ENCODE results near the gene DBH.

DBH gene

DNA sequence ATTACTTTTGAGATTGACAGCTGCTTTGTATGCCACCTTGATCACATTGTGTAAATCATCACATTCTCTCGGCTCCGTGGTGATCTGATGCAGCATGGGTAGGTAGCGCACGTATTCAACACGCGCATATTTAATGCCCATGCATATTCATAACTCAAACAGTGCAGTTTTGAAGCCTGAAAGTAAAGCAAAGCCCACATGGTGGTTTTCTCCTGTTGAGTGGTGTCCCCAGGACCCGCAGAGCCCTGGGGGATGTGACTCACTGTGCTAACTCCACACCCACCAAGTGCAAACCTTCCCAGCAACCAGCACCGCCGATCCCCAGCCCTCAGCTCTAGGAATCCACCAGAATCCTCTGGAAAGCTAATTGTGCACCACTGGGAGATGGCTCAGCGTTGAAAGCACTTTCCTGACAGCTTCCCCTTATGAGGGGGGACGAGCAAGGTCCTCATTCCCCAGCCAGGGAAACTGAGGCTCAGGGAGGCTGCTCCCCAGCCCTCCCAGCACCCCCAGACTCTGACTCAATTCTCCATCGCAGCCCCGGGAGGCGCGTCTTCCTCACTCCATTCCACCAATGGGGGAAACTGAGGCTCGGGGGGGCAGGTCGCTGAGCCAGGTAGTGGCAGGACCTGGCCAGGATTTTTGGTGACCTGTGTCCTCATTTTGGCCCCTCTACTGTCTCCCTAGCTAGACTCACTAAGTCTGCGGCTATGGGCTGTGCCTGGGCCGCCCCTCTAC, 55.6 kb downstream of the DBH start:
- no peak for TF ChIP-seq EZH2phosphoT487 (IDR thresholded peaks at IDR 0.05; ENCODE audit: low read length)
- no peak for TF ChIP-seq EZH2 (optimal IDR thresholded peaks at IDR 0.05; ENCODE audit: low read depth, low read length)
- TF ChIP-seq CTCF (IDR thresholded peaks at IDR 0.05; ENCODE audit: low read length), result no peak
- DNase-seq, result no peak

DNA sequence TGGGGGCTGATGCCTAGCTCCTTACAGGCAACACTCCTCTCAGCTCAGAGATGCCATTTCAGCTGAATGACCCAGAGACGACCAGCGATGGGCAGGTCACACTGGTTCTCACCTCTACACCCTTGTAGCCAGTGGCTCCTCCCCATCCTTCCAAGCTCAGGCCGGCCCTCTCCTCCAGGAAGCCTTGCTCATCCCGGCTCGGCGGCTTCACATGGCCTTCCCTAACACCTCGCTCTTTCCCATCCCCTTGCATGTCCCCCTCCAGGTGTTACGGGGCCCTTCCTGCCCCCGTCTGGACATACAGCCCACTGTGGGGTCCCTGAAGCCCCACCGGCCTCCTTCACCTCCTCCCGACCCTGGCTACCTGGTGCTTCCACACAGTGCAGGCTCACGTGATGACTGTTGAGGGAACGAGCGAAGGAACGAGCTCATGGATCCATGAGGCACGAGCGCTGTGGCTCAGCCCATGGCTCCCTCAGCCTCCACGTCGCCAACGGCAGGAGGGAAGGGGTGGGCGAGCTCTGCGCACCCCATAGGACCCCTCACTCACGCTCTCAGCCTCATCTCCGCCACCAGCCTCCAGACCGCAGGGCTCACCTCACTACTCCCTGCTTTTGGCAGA, 56.3 kb downstream of the DBH start:
- Histone ChIP-seq H3K4me2 (ENCODE audit: low read depth, low read length) (no peak overlapping the region), H3K36me3 (replicated peaks; ENCODE audit: insufficient read depth, low read length) (no peaks in the 10 kb centered on the region), H3K27me3 (replicated peaks; ENCODE audit: insufficient read depth, low read length) (peaks cover 92% of the 10 kb centered on the region), H2AFZ (ENCODE audit: low read length) (no peak overlapping the region), H3K27ac (ENCODE audit: low read length) (no peak overlapping the region), H3F3A (ENCODE audit: insufficient read depth, low read length) (no peaks in the 10 kb centered on the region), H3K4me1 (ENCODE audit: low read length) (no peaks in the 10 kb centered on the region), H3K9ac (ENCODE audit: low read length) (no peak overlapping the region), H4K20me1 (ENCODE audit: insufficient read depth, low read length) (no peaks in the 10 kb centered on the region), H3K79me2 (ENCODE audit: low read length) (no peaks in the 10 kb centered on the region), H3K4me3 (ENCODE audit: low read length) (no peak overlapping the region), H3K9me2 (replicated peaks; ENCODE audit: insufficient read depth, low read length) (no peaks in the 10 kb centered on the region), H3K9me3 (replicated peaks; ENCODE audit: insufficient read depth, low read length) (no peaks in the 10 kb centered on the region)
- DNase-seq, result no peak
- TF ChIP-seq EZH2 (optimal IDR thresholded peaks at IDR 0.05; ENCODE audit: low read depth, low read length) (no peak), EZH2phosphoT487 (IDR thresholded peaks at IDR 0.05; ENCODE audit: low read length) (no peak), CTCF (IDR thresholded peaks at IDR 0.05; ENCODE audit: low read length) (no peak)

More for the DNA sequence above, 55.6 kb downstream of the DBH start:
- Histone ChIP-seq H3K4me2 (ENCODE audit: low read depth, low read length) (no peak overlapping the region), H3K27ac (ENCODE audit: low read length) (no peak overlapping the region), H3F3A (ENCODE audit: insufficient read depth, low read length) (no peaks in the 10 kb centered on the region), H3K9ac (ENCODE audit: low read length) (no peak overlapping the region), H4K20me1 (ENCODE audit: insufficient read depth, low read length) (no peaks in the 10 kb centered on the region), H3K27me3 (replicated peaks; ENCODE audit: insufficient read depth, low read length) (peaks cover 92% of the 10 kb centered on the region), H3K79me2 (ENCODE audit: low read length) (no peaks in the 10 kb centered on the region), H3K9me3 (replicated peaks; ENCODE audit: insufficient read depth, low read length) (no peaks in the 10 kb centered on the region), H3K36me3 (replicated peaks; ENCODE audit: insufficient read depth, low read length) (no peaks in the 10 kb centered on the region), H3K4me3 (ENCODE audit: low read length) (no peak overlapping the region), H2AFZ (ENCODE audit: low read length) (no peak overlapping the region), H3K9me2 (replicated peaks; ENCODE audit: insufficient read depth, low read length) (no peaks in the 10 kb centered on the region), H3K4me1 (ENCODE audit: low read length) (no peaks in the 10 kb centered on the region)

DNA sequence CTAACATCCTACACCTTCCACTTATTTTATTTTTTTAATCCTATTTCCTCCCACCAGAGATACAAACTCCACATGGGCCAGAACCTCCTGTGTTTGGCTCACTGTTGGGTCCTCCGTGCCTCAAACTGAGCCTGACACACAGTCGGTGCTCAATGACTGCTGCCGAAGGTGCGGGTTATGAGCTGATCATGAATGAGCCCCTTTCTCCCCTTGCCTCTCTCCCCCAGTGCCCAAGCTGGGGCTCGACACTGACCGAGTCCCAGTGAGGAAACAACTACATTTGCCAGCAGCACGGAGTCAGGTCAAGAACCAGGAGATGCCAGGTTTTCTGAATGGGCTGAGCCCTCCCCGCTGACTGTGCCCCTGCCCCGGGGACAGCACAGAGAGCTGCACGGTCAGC, 57.0 kb downstream of the DBH start:
- peaks cover 92% of the 10 kb centered on the region for H3K27me3 ChIP-seq (replicated peaks; ENCODE audit: insufficient read depth, low read length)
- no peak overlapping the region for H3K4me2 ChIP-seq (ENCODE audit: low read depth, low read length)
- DNase-seq, result no peak
- no peak overlapping the region for H3K9ac ChIP-seq (ENCODE audit: low read length)
- H4K20me1 ChIP-seq (ENCODE audit: insufficient read depth, low read length), result no peaks in the 10 kb centered on the region
- H3K4me1 ChIP-seq (ENCODE audit: low read length), result no peaks in the 10 kb centered on the region
- H3K9me3 ChIP-seq (replicated peaks; ENCODE audit: insufficient read depth, low read length), result no peaks in the 10 kb centered on the region
- no peak overlapping the region for H2AFZ ChIP-seq (ENCODE audit: low read length)
- TF ChIP-seq EZH2phosphoT487 (IDR thresholded peaks at IDR 0.05; ENCODE audit: low read length), result no peak
- no peak overlapping the region for H3K4me3 ChIP-seq (ENCODE audit: low read length)
- no peak overlapping the region for H3K27ac ChIP-seq (ENCODE audit: low read length)
- no peaks in the 10 kb centered on the region for H3F3A ChIP-seq (ENCODE audit: insufficient read depth, low read length)
- no peaks in the 10 kb centered on the region for H3K9me2 ChIP-seq (replicated peaks; ENCODE audit: insufficient read depth, low read length)
- no peaks in the 10 kb centered on the region for H3K36me3 ChIP-seq (replicated peaks; ENCODE audit: insufficient read depth, low read length)
- H3K79me2 ChIP-seq (ENCODE audit: low read length), result no peaks in the 10 kb centered on the region
